Prostate gland (tissue), 2 donors: ENCODE measurements around the gene CDK16. TPM values are rescaled to one million over a fixed set of nuclear protein-coding genes. Genes with fewer than 3 reads are reported as not detected.

Experiments used
- DNase-seq: peaks from one replicate; pipeline ENCODE4 v3.0.0-alpha.2; 2019; ENCODE audit warnings: low spot score
- H3K27ac ChIP-seq, 2 donors: fragments of 200-600 bp; sonication (generic); 2 replicates each; pipeline ENCODE4 v1.5.1; 2017 to 2019
- H3K27me3 ChIP-seq: fragments of 200-600 bp; sonication (generic); replicated peaks from 2 replicates; pipeline ENCODE4 v1.5.1; 2019; ENCODE audit not compliant: insufficient read depth
- H3K36me3 ChIP-seq, 2 donors: fragments of 200-600 bp; sonication (generic); 1 replicate in 1 of 2; 2 replicates in 1 of 2; pipeline versions ENCODE4 v1.5.1 to v1.8.1; 2017 to 2019
- H3K4me1 ChIP-seq: fragments of 200-600 bp; sonication (generic); replicated peaks from 2 replicates; pipeline ENCODE4 v1.5.1; 2019
- H3K4me3 ChIP-seq, 2 donors: fragments of 200-600 bp; sonication (generic); 2 replicates each; pipeline ENCODE4 v1.5.1; 2017 to 2019
- H3K9me3 ChIP-seq: fragments of 200-600 bp; sonication (generic); 2 replicates; pipeline ENCODE4 v1.5.1; 2017
- POLR2A ChIP-seq: fragments of 450-650 bp; IDR thresholded peaks from one replicate; pipeline ENCODE4 v1.6.1; 2016; ENCODE audit warnings: antibody characterized with exemption, mild to moderate bottlenecking
- POLR2AphosphoS5 ChIP-seq: sonication (generic); formaldehyde crosslinking; IDR thresholded peaks from one replicate; pipeline ENCODE4 v1.6.1; 2017; ENCODE audit warnings: antibody characterized with exemption
- WGBS: methylation state at CpG from one replicate; pipeline ENCODE4 v1.1.5; 2018; 5-methylcytosine and 5-hydroxymethylcytosine counted together
- intact Hi-C: fragments of 100-400 bp; cut with DNase I; formaldehyde crosslinking; loops from one replicate; pipeline ENCODE4 v1.14.2; 2022
- total RNA-seq, 2 donors: library from RNA; depleted of rRNA; stranded (reverse); fragments of >200 nt; gene quantifications; one replicate each; pipeline ENCODE4 v1.1.0, GENCODE V29; 2016
- TF ChIP-seq, protein P1 (sequence below), 4 experiments: fragments of 200-600 bp in 2 of 4; fragments of 450-650 bp in 2 of 4; sonication (generic) in 2 of 4; IDR thresholded peaks; 1 replicate in 3 of 4; 2 replicates in 1 of 4; pipeline ENCODE4 v1.5.1; 2016 to 2019; ENCODE audit warnings: antibody characterized with exemption in 4 of 4, mild to moderate bottlenecking in 2 of 4, moderate library complexity in 2 of 4

CDK16 gene
- total RNA-seq, 2 donors from 2014 or later = 63.5 to 173 TPM

DNA sequence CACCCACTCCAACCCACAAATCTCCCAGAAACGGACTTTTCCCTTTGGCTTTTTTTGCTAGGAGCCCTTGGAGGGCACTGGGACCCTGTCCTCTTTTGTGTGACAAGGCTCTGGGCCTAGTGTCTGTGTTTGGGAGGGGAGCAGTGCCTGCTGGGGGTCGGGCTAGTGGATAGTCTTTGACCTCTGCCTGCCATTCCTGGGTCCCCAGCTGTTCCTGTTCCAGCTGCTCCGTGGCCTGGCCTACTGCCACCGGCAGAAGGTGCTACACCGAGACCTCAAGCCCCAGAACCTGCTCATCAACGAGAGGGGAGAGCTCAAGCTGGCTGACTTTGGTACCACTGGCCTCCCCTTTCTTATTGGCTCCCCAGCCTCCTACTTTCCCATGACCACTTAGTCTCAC is 7.6 kb downstream of the CDK16 start:
- DNase-seq = no peak
- no peaks in the 10 kb centered on the region for H3K9me3 ChIP-seq
- intact Hi-C loops = no loop called here
- TF ChIP-seq POLR2A = no peak
- TF ChIP-seq, protein P1, sequence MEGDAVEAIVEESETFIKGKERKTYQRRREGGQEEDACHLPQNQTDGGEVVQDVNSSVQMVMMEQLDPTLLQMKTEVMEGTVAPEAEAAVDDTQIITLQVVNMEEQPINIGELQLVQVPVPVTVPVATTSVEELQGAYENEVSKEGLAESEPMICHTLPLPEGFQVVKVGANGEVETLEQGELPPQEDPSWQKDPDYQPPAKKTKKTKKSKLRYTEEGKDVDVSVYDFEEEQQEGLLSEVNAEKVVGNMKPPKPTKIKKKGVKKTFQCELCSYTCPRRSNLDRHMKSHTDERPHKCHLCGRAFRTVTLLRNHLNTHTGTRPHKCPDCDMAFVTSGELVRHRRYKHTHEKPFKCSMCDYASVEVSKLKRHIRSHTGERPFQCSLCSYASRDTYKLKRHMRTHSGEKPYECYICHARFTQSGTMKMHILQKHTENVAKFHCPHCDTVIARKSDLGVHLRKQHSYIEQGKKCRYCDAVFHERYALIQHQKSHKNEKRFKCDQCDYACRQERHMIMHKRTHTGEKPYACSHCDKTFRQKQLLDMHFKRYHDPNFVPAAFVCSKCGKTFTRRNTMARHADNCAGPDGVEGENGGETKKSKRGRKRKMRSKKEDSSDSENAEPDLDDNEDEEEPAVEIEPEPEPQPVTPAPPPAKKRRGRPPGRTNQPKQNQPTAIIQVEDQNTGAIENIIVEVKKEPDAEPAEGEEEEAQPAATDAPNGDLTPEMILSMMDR (IDR thresholded peaks at IDR 0.05) = no peak
- no peak for TF ChIP-seq POLR2AphosphoS5
- H3K4me3 ChIP-seq = no peak overlapping the region
- WGBS = 89% methylated on average over 5 of the region's 6 CpGs
- H3K36me3 ChIP-seq = no peaks in the 10 kb centered on the region
- no peak overlapping the region for H3K27ac ChIP-seq
- no peaks in the 10 kb centered on the region for H3K4me1 ChIP-seq
- no peaks in the 10 kb centered on the region for H3K27me3 ChIP-seq

DNA sequence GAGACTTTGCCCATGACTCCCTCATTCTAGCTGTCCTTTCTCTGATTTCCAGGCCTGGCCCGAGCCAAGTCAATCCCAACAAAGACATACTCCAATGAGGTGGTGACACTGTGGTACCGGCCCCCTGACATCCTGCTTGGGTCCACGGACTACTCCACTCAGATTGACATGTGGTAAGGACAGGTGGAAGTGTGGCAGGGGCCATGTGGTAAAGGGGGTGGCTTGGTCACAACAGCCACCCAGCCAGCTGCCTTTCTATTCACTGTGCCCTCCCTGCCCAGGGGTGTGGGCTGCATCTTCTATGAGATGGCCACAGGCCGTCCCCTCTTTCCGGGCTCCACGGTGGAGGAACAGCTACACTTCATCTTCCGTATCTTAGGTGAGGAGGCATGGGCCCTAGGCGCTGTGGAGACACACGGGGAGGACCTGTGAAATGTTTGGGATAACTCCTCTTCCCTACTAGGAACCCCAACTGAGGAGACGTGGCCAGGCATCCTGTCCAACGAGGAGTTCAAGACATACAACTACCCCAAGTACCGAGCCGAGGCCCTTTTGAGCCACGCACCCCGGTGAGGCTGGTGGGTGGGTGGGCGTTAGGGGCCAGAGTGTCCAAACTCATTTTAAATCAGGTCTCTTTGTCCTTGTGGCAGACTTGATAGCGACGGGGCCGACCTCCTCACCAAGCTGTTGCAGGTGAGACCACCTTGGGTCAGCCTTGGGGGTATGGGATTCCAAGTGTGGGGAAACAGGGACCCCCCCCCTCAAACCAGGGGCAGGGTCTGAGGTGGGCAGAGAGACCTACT is 8.3 kb downstream of the CDK16 start:
- 85% methylated on average over 13 of the region's 19 CpGs for WGBS
- intact Hi-C loops = no loop called here
- H3K4me1 ChIP-seq = no peaks in the 10 kb centered on the region
- no peak for TF ChIP-seq POLR2A
- no peak for TF ChIP-seq POLR2AphosphoS5
- TF ChIP-seq, protein P1 (IDR thresholded peaks at IDR 0.05) = no peak
- H3K4me3 ChIP-seq = no peak overlapping the region
- H3K27me3 ChIP-seq = no peaks in the 10 kb centered on the region
- no peak overlapping the region for H3K27ac ChIP-seq
- no peaks in the 10 kb centered on the region for H3K9me3 ChIP-seq
- H3K36me3 ChIP-seq = no peaks in the 10 kb centered on the region
- DNase-seq = no peak

DNA sequence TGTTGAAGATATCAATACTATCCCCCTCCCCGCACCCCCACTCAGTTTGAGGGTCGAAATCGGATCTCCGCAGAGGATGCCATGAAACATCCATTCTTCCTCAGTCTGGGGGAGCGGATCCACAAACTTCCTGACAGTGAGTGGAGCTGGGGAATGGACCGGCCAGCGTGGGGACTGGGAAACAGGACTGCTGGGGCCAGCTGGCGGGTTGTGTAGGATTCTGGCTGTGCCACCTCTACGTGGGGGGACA is 8.8 kb downstream of the CDK16 start:
- 88% methylated on average over 9 of the region's 9 CpGs for WGBS
- intact Hi-C loops = no loop called here

DNA sequence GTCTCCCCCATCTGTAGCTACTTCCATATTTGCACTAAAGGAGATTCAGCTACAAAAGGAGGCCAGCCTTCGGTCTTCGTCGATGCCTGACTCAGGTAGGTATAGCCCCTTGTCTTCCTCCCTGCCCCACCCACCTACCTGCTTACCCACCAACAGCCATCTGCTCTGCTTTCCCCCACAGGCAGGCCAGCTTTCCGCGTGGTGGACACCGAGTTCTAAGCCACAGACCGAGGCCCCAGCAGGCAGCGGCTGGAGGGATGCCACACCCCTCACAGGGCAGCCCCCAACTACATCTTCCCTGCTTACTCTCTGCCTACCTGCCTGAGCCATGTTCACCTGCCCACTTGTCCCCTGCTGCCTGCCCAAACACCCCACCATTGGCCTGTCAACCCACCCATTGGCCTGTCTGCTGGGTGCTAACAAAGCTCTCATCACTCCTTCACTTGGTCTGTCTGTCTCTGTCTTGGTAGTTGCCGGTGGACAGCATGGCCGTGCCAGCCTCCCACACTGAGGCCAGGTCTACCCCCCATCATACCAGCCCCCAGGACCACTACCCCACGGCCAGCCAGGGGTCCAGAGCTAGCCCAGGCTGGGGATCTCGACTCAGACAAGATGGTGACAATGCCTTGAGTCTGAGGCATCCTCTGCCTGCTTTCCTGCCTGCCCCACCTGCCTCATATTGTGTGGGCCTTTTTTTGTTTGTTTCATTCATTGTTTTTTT is 10.2 kb downstream of the CDK16 start:
- Histone ChIP-seq H3K27me3 (no peaks in the 10 kb centered on the region), H3K9me3 (no peaks in the 10 kb centered on the region), H3K27ac (no peak overlapping the region), H3K4me3 (no peak overlapping the region), H3K4me1 (no peaks in the 10 kb centered on the region), H3K36me3 (no peaks in the 10 kb centered on the region)
- DNase-seq = no peak
- WGBS = 89% methylated on average over 8 of the region's 12 CpGs
- TF ChIP-seq POLR2AphosphoS5 (no peak), POLR2A (no peak)
- TF ChIP-seq, protein P1 (IDR thresholded peaks at IDR 0.05) = no peak
- intact Hi-C loops = no loop called here

More for the DNA sequence above, 8.8 kb downstream of the CDK16 start:
- H3K36me3 ChIP-seq = no peaks in the 10 kb centered on the region
- H3K4me1 ChIP-seq = no peaks in the 10 kb centered on the region
- DNase-seq = no peak
- H3K27me3 ChIP-seq = no peaks in the 10 kb centered on the region
- H3K27ac ChIP-seq = no peak overlapping the region
- H3K4me3 ChIP-seq = no peak overlapping the region
- H3K9me3 ChIP-seq = no peaks in the 10 kb centered on the region
- TF ChIP-seq POLR2A = no peak
- TF ChIP-seq, protein P1 (IDR thresholded peaks at IDR 0.05) = no peak
- no peak for TF ChIP-seq POLR2AphosphoS5

DNA sequence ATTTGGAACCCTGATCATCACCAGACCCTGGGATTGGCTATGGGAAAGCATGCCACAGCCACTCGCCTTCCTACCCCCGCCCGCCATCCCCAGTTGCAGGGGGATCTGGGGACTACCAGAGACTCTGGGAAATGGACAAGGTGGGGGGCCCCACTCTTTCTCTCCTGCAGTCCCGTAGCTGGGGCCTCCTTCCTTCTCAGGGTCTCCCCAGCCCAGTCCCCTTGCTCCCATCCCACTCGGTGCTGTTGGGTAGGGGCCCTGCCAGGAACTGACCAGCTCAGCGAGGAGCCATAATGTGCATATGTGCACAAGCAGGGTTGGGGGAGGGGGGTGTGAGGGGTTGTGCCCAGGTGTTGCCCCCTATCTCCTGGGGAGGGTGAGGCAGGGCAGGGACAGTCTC is 10.9 kb downstream of the CDK16 start:
- 100% methylated on average over 2 of the region's 6 CpGs for WGBS
- no peak for DNase-seq
- TF ChIP-seq, protein P1 (IDR thresholded peaks at IDR 0.05) = no peak
- no peak for TF ChIP-seq POLR2AphosphoS5
- no peak for TF ChIP-seq POLR2A
- no peaks in the 10 kb centered on the region for H3K27me3 ChIP-seq
- H3K4me3 ChIP-seq = no peak overlapping the region
- H3K36me3 ChIP-seq = no peaks in the 10 kb centered on the region
- intact Hi-C loops = no loop called here
- H3K9me3 ChIP-seq = no peaks in the 10 kb centered on the region
- H3K27ac ChIP-seq = no peak overlapping the region
- no peaks in the 10 kb centered on the region for H3K4me1 ChIP-seq
